ENCODE results near the gene KCND3. TPM values are rescaled to one million over a fixed set of nuclear protein-coding genes. Genes with fewer than 3 reads are reported as not detected.

Gene KCND3
- total RNA-seq, 1 experiment from 2014 or later = not detected

GRCh38 chr1:111988743-111989453 lies 570 bp downstream of the KCND3 start:
- DNase-seq (ENCODE audit: low spot score) = no peak

- DNase-seq (ENCODE audit: low spot score) = no peak
Measured at GRCh38 chr1:111988377-111988742, 1.1 kb downstream of the KCND3 start.

- no peak for DNase-seq (ENCODE audit: low spot score)
Measured at GRCh38 chr1:111987502-111987901, 2.0 kb downstream of the KCND3 start.

GRCh38 chr1:111983500-111983899 lies 6.0 kb downstream of the KCND3 start:
- no peak for DNase-seq (ENCODE audit: low spot score)

- no peak for DNase-seq (ENCODE audit: low spot score)
Measured at GRCh38 chr1:111982428-111982827, 7.0 kb downstream of the KCND3 start.

- DNase-seq (ENCODE audit: low spot score) = no peak
Measured at GRCh38 chr1:111981871-111982270, 7.6 kb downstream of the KCND3 start.

GRCh38 chr1:111981090-111981489 lies 8.4 kb downstream of the KCND3 start:
- no peak for DNase-seq (ENCODE audit: low spot score)

GRCh38 chr1:111980686-111981085 lies 8.8 kb downstream of the KCND3 start:
- DNase-seq (ENCODE audit: low spot score) = no peak

GRCh38 chr1:111978695-111979094 lies 10.8 kb downstream of the KCND3 start:
- DNase-seq (ENCODE audit: low spot score) = no peak

- no peak for DNase-seq (ENCODE audit: low spot score)
Measured at GRCh38 chr1:111977378-111977777, 12.1 kb downstream of the KCND3 start.

- DNase-seq (ENCODE audit: low spot score) = no peak
Measured at GRCh38 chr1:111976842-111977241, 12.6 kb downstream of the KCND3 start.

GRCh38 chr1:111976332-111976731 lies 13.1 kb downstream of the KCND3 start:
- no peak for DNase-seq (ENCODE audit: low spot score)

GRCh38 chr1:111973150-111973790 lies 16.2 kb downstream of the KCND3 start:
- DNase-seq (ENCODE audit: low spot score) = no peak

- DNase-seq (ENCODE audit: low spot score) = no peak
Measured at GRCh38 chr1:111971396-111971795, 18.1 kb downstream of the KCND3 start.

- DNase-seq (ENCODE audit: low spot score) = no peak
Measured at GRCh38 chr1:111968511-111968910, 21.0 kb downstream of the KCND3 start.

GRCh38 chr1:111967886-111968285 lies 21.6 kb downstream of the KCND3 start:
- DNase-seq (ENCODE audit: low spot score) = no peak

GRCh38 chr1:111967067-111967690 lies 22.3 kb downstream of the KCND3 start:
- DNase-seq (ENCODE audit: low spot score) = no peak

GRCh38 chr1:111965781-111966443 lies 23.6 kb downstream of the KCND3 start:
- no peak for DNase-seq (ENCODE audit: low spot score)

- DNase-seq (ENCODE audit: low spot score) = no peak
Measured at GRCh38 chr1:111963985-111964738, 25.3 kb downstream of the KCND3 start.

GRCh38 chr1:111961773-111962565 lies 27.5 kb downstream of the KCND3 start:
- no peak for DNase-seq (ENCODE audit: low spot score)

GRCh38 chr1:111961016-111961415 lies 28.5 kb downstream of the KCND3 start:
- no peak for DNase-seq (ENCODE audit: low spot score)

All from HT-29 (cell line).